HUES48 (cell line): ENCODE measurements around the gene DCAKD.

ENCODE experiments used
- H3K27ac ChIP-seq: one replicate; pipeline ENCODE4 v1.7.0; 2013; ENCODE audit warnings: low read depth, low read length, inconsistent platforms
- H3K27me3 ChIP-seq: 2 replicates; pipeline ENCODE4 v1.6.1; 2013; ENCODE audit warnings: mild to moderate bottlenecking, low read length; ENCODE audit not compliant: control insufficient read depth, insufficient read depth
- H3K36me3 ChIP-seq: 2 replicates; pipeline ENCODE4 v1.6.1; 2013; ENCODE audit warnings: low read length; ENCODE audit not compliant: control insufficient read depth, insufficient read depth
- H3K4me1 ChIP-seq: 2 replicates; pipeline ENCODE4 v1.6.1; 2013; ENCODE audit warnings: mild to moderate bottlenecking, low read length; ENCODE audit not compliant: control insufficient read depth, insufficient read depth
- H3K4me3 ChIP-seq: 2 replicates; pipeline ENCODE4 v1.5.1; 2013; ENCODE audit warnings: mild to moderate bottlenecking, low read depth, low read length
- H3K9ac ChIP-seq: 2 replicates; pipeline ENCODE4 v1.6.1; 2013; ENCODE audit warnings: mild to moderate bottlenecking, low read depth, low read length, moderate library complexity
- H3K9me3 ChIP-seq: 2 replicates; pipeline ENCODE4 v1.6.1; 2013; ENCODE audit warnings: low read length; ENCODE audit not compliant: control insufficient read depth, insufficient read depth

DCAKD gene

GRCh38 chr17:45029096-45029495 lies 22.3 kb downstream of the DCAKD start:
- Histone ChIP-seq H3K9ac (no peak overlapping the region), H3K27me3 (no peaks in the 10 kb centered on the region), H3K27ac (no peak overlapping the region), H3K36me3 (peaks cover 61% of the 10 kb centered on the region), H3K4me3 (no peak overlapping the region), H3K4me1 (no peaks in the 10 kb centered on the region), H3K9me3 (no peaks in the 10 kb centered on the region)

- no peaks in the 10 kb centered on the region for H3K9me3 ChIP-seq
- H3K27me3 ChIP-seq: peaks cover 41% of the 10 kb centered on the region
- no peak overlapping the region for H3K9ac ChIP-seq
- H3K4me1 ChIP-seq: peaks cover 20% of the 10 kb centered on the region
- H3K27ac ChIP-seq: no peak overlapping the region
- H3K4me3 ChIP-seq: no peak overlapping the region
- H3K36me3 ChIP-seq: peaks cover 25% of the 10 kb centered on the region
These were observed 28.6 kb downstream of the DCAKD start for GRCh38 chr17:45022655-45023339.

- Histone ChIP-seq H3K4me3 (no peak overlapping the region; the same call in 1 of the 2 replicates), H3K9ac (no peak overlapping the region), H3K36me3 (peaks cover 23% of the 10 kb centered on the region), H3K27me3 (peaks cover 43% of the 10 kb centered on the region), H3K27ac (no peak overlapping the region), H3K4me1 (peaks cover 20% of the 10 kb centered on the region), H3K9me3 (no peaks in the 10 kb centered on the region)
These were observed 29.2 kb downstream of the DCAKD start for GRCh38 chr17:45022288-45022648.

- Histone ChIP-seq H3K27ac (no peak overlapping the region), H3K9ac (no peak overlapping the region), H3K9me3 (no peaks in the 10 kb centered on the region), H3K4me3 (peak overlapping the region; percentile 58), H3K27me3 (peaks cover 43% of the 10 kb centered on the region), H3K4me1 (peaks cover 20% of the 10 kb centered on the region), H3K36me3 (peaks cover 18% of the 10 kb centered on the region)
These were observed 29.7 kb downstream of the DCAKD start for GRCh38 chr17:45021607-45022287.

- H3K9ac ChIP-seq: no peak overlapping the region
- H3K27me3 ChIP-seq: peaks cover 43% of the 10 kb centered on the region
- H3K27ac ChIP-seq: no peak overlapping the region
- peaks cover 14% of the 10 kb centered on the region for H3K36me3 ChIP-seq
- peaks cover 20% of the 10 kb centered on the region for H3K4me1 ChIP-seq
- H3K4me3 ChIP-seq: peak overlapping the region; percentile 36
- no peaks in the 10 kb centered on the region for H3K9me3 ChIP-seq
These were observed 30.9 kb downstream of the DCAKD start for GRCh38 chr17:45020354-45021138.

GRCh38 chr17:45018848-45019711 lies 32.4 kb downstream of the DCAKD start:
- H3K4me3 ChIP-seq: peak overlapping the region; percentile 55
- H3K27ac ChIP-seq: no peak overlapping the region
- H3K9ac ChIP-seq: no peak overlapping the region
- no peaks in the 10 kb centered on the region for H3K9me3 ChIP-seq
- H3K36me3 ChIP-seq: peaks cover 6% of the 10 kb centered on the region
- H3K27me3 ChIP-seq: peaks cover 43% of the 10 kb centered on the region
- peaks cover 20% of the 10 kb centered on the region for H3K4me1 ChIP-seq

GRCh38 chr17:45018514-45018847 lies 33.0 kb downstream of the DCAKD start:
- H3K9ac ChIP-seq: no peak overlapping the region

GRCh38 chr17:45016823-45017222 lies 34.6 kb downstream of the DCAKD start:
- Histone ChIP-seq H3K9ac (no peak overlapping the region), H3K4me1 (peaks cover 29% of the 10 kb centered on the region), H3K9me3 (no peaks in the 10 kb centered on the region), H3K27me3 (peaks cover 42% of the 10 kb centered on the region), H3K27ac (no peak overlapping the region), H3K36me3 (no peaks in the 10 kb centered on the region), H3K4me3 (no peak overlapping the region)

More at GRCh38 chr17:45018514-45018847, 33.0 kb downstream of the DCAKD start:
- Histone ChIP-seq H3K4me3 (peak overlapping the region; percentile 55), H3K36me3 (peaks cover under 1% of the 10 kb centered on the region; the same call in 1 of the 2 replicates), H3K4me1 (peaks cover 22% of the 10 kb centered on the region), H3K27ac (no peak overlapping the region), H3K27me3 (peaks cover 43% of the 10 kb centered on the region), H3K9me3 (no peaks in the 10 kb centered on the region)

- Histone ChIP-seq H3K27ac (no peak overlapping the region), H3K4me3 (no peak overlapping the region), H3K27me3 (peaks cover 37% of the 10 kb centered on the region), H3K9me3 (no peaks in the 10 kb centered on the region), H3K9ac (no peak overlapping the region), H3K4me1 (peaks cover 26% of the 10 kb centered on the region), H3K36me3 (no peaks in the 10 kb centered on the region)
These were observed 35.2 kb downstream of the DCAKD start for GRCh38 chr17:45016237-45016636.
